MCF 10A (cell line): ENCODE data around the gene FAM110A. TPM values are rescaled to one million over a fixed set of nuclear protein-coding genes. Genes with fewer than 3 reads are reported as not detected.
A peak's percentile ranks its signal among the peaks of the same experiment; 100 is the strongest.

Experiments used
- BruUV-seq: library from RNA; stranded (reverse); fragments of 400-500 nt; replicated peaks from 2 replicates; lab custom pipeline; 2021; lab: Mats Ljungman, UMichigan
- CTCF ChIA-PET: fragments of 300-600 bp; sonication (Branson Sonifier 250); formaldehyde crosslinking; extraction: SDS; loops from one replicate; lab custom pipeline; 2021; ENCODE audit warnings: antibody characterized with exemption, inconsistent platforms; lab: Yijun Ruan, JAX
- POLR2A ChIA-PET: fragments of 300-600, 350-650 bp; sonication (Branson Sonifier 250); formaldehyde crosslinking; extraction: SDS; loops from one replicate; lab custom pipeline; 2020; ENCODE audit warnings: antibody characterized with exemption, inconsistent platforms; lab: Yijun Ruan, JAX
- DNase-seq: peaks from one replicate; pipeline ENCODE4 v3.0.0-alpha.2; 2018; ENCODE audit not compliant: unreplicated experiment
- H3K27ac Mint-ChIP-seq: one replicate; pipeline ENCODE4 v1.8.0; 2022; ENCODE audit warnings: mild to moderate bottlenecking, low read depth, mixed read lengths; ENCODE audit not compliant: unreplicated experiment
- H3K27me3 Mint-ChIP-seq: one replicate; pipeline ENCODE4 v1.8.0; 2022; ENCODE audit warnings: mixed read lengths; ENCODE audit not compliant: insufficient read depth, unreplicated experiment
- H3K36me3 Mint-ChIP-seq: one replicate; pipeline ENCODE4 v1.8.0; 2022; ENCODE audit warnings: mild to moderate bottlenecking, moderate library complexity, mixed read lengths; ENCODE audit not compliant: insufficient read depth, unreplicated experiment
- H3K4me1 Mint-ChIP-seq: one replicate; pipeline ENCODE4 v1.8.0; 2022; ENCODE audit warnings: mixed read lengths; ENCODE audit not compliant: insufficient read depth, unreplicated experiment
- H3K4me3 Mint-ChIP-seq: one replicate; pipeline ENCODE4 v1.8.0; 2022; ENCODE audit warnings: mild to moderate bottlenecking, moderate library complexity, mixed read lengths; ENCODE audit not compliant: unreplicated experiment
- H3K9me3 Mint-ChIP-seq: one replicate; pipeline ENCODE4 v1.8.0; 2022; ENCODE audit warnings: mixed read lengths; ENCODE audit not compliant: unreplicated experiment
- intact Hi-C: fragments of 100-400 bp; cut with micrococcal nuclease; formaldehyde crosslinking; loops from 2 replicates; pipeline ENCODE4 v1.14.1; 2022
- total RNA-seq: library from RNA; stranded (reverse); gene quantifications from 2 replicates; pipeline ENCODE4 v1.2.3, GENCODE V29; 2022
- TF ChIP-seq, protein P1 (sequence below): fragments of 200-600 bp; IDR thresholded peaks from one replicate; pipeline ENCODE4 v1.8.0; 2022; ENCODE audit warnings: antibody characterized with exemption, mild to moderate bottlenecking; ENCODE audit not compliant: unreplicated experiment

Gene FAM110A
- total RNA-seq, 1 experiment from 2014 or later = 13.6 TPM

DNA sequence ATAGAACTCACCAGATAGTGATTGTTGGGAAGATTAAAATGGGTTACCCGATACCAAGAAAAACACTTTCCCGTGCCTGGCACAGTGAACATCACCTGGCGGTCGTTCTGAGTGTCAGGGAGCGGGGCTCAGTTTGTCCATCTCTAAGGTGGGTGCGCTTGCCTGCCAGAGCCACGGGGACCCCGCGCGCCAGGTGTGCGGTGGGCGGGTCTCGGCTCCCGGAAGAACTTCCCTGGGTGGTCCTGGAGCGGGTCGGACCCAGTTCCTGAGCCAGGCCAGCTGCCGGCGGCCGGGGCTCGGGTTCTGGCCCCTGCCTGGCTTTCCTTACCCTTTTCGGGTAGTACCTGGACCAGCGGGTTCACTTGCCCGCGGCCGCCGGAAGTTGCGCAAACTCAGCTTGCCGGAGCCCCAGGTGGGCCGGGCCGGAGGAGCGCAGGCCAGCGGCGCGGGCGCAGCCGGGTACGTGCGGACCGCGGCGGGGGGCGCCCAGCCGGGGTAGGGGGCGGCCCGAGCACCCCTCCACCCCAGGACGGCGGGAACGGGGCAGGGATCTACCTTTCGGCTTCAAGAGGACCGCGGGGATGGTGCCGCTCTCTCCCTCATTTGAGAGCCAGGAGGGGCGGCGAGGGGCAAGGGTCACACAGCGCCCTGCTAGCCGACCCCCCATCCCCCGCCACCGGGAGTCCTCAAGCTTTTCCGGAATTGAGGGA lies 7.5 kb downstream of the FAM110A start:
- POLR2A ChIA-PET = interaction anchor here (0.8 to 6.1 kb wide), 6 partner anchors 8 to 122 kb away, joined by 3 to 124 read pairs (median 4); partner anchors contain the start of gene FAM110A
- no peaks in the 10 kb centered on the region for H3K27me3 Mint-ChIP-seq
- no TSS peak for BruUV-seq
- no peaks in the 10 kb centered on the region for H3K9me3 Mint-ChIP-seq
- no peak overlapping the region for H3K27ac Mint-ChIP-seq
- peaks cover 16% of the 10 kb centered on the region for H3K4me1 Mint-ChIP-seq
- DNase-seq = peak; percentile 59
- no peaks in the 10 kb centered on the region for H3K36me3 Mint-ChIP-seq
- intact Hi-C loops = no loop called here
- TF ChIP-seq, protein P1, sequence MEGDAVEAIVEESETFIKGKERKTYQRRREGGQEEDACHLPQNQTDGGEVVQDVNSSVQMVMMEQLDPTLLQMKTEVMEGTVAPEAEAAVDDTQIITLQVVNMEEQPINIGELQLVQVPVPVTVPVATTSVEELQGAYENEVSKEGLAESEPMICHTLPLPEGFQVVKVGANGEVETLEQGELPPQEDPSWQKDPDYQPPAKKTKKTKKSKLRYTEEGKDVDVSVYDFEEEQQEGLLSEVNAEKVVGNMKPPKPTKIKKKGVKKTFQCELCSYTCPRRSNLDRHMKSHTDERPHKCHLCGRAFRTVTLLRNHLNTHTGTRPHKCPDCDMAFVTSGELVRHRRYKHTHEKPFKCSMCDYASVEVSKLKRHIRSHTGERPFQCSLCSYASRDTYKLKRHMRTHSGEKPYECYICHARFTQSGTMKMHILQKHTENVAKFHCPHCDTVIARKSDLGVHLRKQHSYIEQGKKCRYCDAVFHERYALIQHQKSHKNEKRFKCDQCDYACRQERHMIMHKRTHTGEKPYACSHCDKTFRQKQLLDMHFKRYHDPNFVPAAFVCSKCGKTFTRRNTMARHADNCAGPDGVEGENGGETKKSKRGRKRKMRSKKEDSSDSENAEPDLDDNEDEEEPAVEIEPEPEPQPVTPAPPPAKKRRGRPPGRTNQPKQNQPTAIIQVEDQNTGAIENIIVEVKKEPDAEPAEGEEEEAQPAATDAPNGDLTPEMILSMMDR = no peak
- peak overlapping the region; percentile 72 for H3K4me3 Mint-ChIP-seq
- CTCF ChIA-PET = interaction anchor here (1.3 to 3.2 kb wide), 2 partner anchors 22 to 116 kb away, joined by 3 to 16 read pairs; no protein-coding TSS in a partner anchor

DNA sequence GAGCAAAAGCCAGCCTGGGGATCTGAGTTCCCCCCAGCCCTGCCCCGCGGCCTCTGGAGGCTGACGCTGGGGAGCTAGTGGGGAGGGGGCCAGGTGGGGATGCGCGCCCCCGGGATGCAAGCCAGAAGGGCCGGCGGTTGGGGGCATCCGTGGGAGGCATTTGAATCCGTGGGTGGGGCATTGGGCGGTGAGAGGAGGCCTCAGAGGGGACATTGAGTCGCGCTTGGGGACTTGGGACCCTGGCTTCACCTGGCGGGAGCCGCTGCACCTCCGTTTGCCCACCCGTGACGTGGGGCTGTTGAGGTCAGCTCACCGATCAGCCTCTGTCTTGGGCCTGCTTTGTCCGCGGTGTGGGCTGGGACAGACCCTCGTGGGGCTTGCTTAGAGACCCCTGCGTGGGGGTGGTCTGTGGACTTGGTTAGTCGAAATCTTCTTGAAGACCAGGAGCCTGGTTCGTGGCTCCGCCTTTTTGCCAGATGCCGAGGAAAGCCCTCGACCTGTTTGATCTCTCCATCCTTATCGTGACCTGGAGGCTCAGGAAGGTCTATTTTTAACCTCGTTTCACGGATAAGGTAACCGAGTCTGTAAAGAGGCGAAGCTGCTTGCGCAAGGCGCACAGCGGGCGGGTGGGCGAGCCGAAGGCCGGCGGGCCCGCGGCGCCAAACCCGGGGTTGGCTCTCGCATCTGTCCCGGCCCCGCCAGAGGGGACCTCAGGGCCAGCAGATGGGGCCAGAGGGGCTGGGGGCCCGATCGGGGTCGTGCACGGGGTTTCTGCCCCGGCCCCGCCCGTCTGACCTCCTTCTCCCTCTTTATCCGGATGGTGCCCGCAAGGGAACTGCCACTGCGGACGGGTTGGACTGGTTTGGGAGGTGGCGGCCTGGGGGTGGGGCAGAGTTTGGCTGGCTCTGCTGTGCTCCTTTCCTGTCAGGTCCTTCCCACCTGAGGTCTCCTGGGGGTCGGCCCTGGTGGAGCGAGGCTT lies 8.3 kb downstream of the FAM110A start:
- Mint-ChIP-seq H3K4me1 (peaks cover 22% of the 10 kb centered on the region), H3K9me3 (no peaks in the 10 kb centered on the region), H3K27ac (no peak overlapping the region), H3K27me3 (no peaks in the 10 kb centered on the region), H3K36me3 (no peaks in the 10 kb centered on the region), H3K4me3 (peak overlapping the region; percentile 72)
- no peak for DNase-seq
- intact Hi-C loops = no loop called here
- ChIA-PET POLR2A (interaction anchor here (0.6 to 6.1 kb wide), 6 partner anchors 9 to 277 kb away, joined by 3 to 124 read pairs (median 4); partner anchors contain the start of gene FAM110A), CTCF (interaction anchor here (0.5 to 3.2 kb wide), 6 partner anchors 17 to 308 kb away, joined by 3 to 16 read pairs (median 4); no protein-coding TSS in a partner anchor)
- no TSS peak for BruUV-seq
- TF ChIP-seq, protein P1 = no peak

DNA sequence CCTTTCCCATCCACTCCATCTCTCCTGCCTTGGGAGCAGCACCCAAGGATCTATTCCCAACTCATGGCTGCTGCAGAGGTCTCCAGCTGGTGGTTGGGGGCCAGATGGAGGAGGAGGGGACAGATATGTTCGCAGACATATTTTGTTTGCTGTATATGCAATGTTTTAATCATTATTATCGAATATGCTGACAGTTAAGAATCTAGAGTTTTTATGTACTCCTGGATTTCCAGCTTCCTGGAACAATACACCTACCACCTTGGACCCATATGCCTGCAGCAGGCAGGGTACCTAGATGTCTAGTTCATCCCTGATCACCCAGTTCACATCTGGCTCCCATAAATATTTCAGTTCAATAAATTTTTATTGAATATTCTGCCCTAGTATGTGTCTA lies 9.0 kb downstream of the FAM110A start:
- no peak overlapping the region for H3K27ac Mint-ChIP-seq
- no peak for DNase-seq
- no peaks in the 10 kb centered on the region for H3K36me3 Mint-ChIP-seq
- H3K4me3 Mint-ChIP-seq = peak overlapping the region; percentile 72
- TF ChIP-seq, protein P1 = no peak
- no TSS peak for BruUV-seq
- H3K9me3 Mint-ChIP-seq = no peaks in the 10 kb centered on the region
- intact Hi-C loops = no loop called here
- H3K4me1 Mint-ChIP-seq = peaks cover 18% of the 10 kb centered on the region
- H3K27me3 Mint-ChIP-seq = no peaks in the 10 kb centered on the region
- ChIA-PET CTCF (interaction anchor here (0.6 to 3.2 kb wide), 7 partner anchors 9 to 284 kb away, joined by 3 to 16 read pairs (median 4); no protein-coding TSS in a partner anchor), POLR2A (interaction anchor here (0.8 to 6.1 kb wide), 3 partner anchors 9 to 276 kb away, joined by 3 to 124 read pairs (median 57); partner anchors contain the start of gene FAM110A)
